ENCODE measurements around the gene TNFAIP1.
"Not testable (repeated sequence)": the region's sequence is repeated elsewhere in the genome, so short reads cannot be mapped to it uniquely, and the experiment has no call there.

The TNFAIP1 gene

GRCh38 chr17:28324781-28325180 lies 10.8 kb upstream of the TNFAIP1 start:
- in situ Hi-C loops (cut with HindIII; ENCODE audit: low sequenced_read_pairs): no loop called here

DNA sequence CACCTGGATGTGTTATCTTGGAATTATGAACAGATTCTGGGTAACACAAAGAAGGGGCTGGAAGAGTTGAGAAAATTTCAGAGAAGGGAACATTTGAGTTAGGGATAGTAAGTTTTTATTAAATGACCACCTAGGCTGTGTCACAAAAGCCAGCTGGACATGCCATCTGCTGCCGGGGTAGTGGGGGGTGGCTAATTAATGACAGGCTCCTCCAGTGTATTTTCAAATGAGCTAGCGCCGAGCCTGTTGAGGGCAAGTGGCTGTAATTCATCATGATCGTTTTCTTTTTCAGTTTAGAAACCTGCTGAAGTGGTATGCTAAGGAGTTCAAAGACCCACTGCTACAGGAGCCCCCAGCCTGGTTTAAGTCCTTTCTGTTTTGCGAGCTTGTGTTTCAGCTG lies 10.3 kb upstream of the TNFAIP1 start:
- in situ Hi-C loops (cut with HindIII; ENCODE audit: low sequenced_read_pairs): no loop called here

DNA sequence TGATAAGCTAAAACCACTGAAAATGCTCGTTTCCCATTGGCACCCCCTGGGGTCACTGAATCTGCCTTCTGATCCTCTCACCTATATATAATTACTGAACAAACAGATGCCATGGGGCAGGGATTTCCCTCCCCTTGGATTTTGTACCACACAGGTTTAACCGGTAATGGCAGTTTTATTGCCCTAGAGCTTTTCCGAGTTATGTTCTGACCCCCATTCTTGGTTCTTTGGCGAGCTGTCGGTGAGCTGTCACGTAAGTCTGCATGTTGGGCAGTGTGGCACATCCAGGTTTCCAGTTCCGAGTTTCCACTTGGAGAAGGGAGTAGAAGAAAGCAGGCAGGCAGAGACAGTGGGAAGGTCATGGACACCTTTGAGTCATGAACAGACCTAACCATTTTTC lies 9.4 kb upstream of the TNFAIP1 start:
- in situ Hi-C loops (cut with HindIII; ENCODE audit: low sequenced_read_pairs): no loop called here

GRCh38 chr17:28327031-28327607 lies 8.4 kb upstream of the TNFAIP1 start:
- in situ Hi-C loops (cut with HindIII; ENCODE audit: low sequenced_read_pairs): no loop called here

DNA sequence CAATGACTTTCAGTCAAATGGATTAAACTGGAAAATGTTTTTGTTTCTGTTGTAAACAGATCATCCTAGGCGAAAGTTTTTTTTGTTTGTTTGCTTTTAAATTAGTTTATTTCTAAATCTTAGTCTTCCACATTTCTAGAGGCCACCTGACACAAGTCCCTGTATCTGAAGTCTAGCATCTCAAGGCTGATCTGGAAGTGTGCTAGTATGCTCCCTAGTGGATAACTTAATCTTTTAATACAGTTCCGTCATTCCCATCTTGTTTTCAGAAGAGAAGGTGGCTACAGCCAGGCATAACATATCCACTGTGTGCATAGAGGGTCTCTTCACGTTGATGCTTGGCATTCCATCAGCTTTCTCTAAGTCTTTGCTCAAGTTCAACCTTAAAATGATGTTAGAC lies 7.9 kb upstream of the TNFAIP1 start:
- in situ Hi-C loops (cut with HindIII; ENCODE audit: low sequenced_read_pairs): no loop called here

- in situ Hi-C loops (cut with HindIII; ENCODE audit: low sequenced_read_pairs): no loop called here
Measured at GRCh38 chr17:28328325-28328724, 7.2 kb upstream of the TNFAIP1 start.

GRCh38 chr17:28330671-28331070 lies 4.9 kb upstream of the TNFAIP1 start:
- in situ Hi-C loops (cut with HindIII; ENCODE audit: low sequenced_read_pairs): no loop called here

DNA sequence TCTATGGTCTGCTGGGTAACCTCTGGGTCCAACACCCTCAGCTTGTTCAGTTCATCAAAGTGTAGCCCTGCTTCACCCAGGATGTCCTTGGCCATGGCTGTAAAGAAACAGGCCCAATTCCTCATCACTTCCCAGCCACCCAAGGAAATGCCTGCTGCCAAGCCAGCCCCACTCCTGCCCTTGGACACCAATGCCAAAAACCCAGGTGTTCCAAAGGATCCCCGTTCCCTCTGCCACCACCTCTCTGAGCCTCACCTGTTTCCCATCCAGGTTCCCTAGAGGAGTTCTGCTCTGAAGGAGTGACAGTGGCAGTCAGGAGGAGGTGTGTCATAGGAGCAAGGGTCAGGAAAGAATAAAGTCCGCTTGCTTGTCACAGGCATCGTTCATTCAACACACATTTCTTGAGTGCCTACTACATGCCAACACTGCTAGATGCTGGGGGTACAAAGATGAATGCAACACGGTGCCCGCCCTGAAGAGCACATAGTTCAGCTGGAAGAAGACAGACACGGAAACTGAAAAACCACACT lies 3.6 kb upstream of the TNFAIP1 start:
- in situ Hi-C loops (cut with HindIII; ENCODE audit: low sequenced_read_pairs): no loop called here

- in situ Hi-C loops (cut with HindIII; ENCODE audit: low sequenced_read_pairs): no loop called here
Measured at GRCh38 chr17:28333083-28333746, 2.3 kb upstream of the TNFAIP1 start.

GRCh38 chr17:28334171-28334570 lies 1.4 kb upstream of the TNFAIP1 start:
- in situ Hi-C loops (cut with HindIII; ENCODE audit: low sequenced_read_pairs): no loop called here

DNA sequence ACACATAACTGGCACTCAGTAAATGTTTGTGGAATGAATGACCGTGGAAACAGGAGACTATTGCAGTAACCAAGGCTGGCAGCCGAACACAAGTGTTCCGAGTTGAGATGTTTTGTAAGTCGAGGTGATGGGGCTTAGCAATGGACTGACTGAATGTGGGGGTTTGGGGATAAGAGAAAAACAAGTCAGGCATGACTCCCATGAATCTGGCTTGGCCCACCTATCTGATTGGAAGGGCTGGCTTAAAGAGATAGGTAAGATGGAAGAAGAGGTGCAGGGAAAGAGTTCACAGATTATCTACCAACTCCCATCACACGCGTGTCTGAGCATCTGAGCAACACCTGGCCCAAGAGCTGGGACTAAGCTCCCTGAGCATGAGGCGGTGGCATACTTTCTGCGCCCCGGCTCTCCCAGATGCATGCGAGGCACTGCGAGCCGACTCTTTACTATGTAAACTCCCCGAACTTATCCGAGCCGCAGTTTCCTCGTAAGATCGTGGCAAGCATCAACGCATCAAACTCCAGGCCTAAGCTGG lies 828 bp upstream of the TNFAIP1 start:
- in situ Hi-C loops (cut with HindIII; ENCODE audit: low sequenced_read_pairs): no loop called here

DNA sequence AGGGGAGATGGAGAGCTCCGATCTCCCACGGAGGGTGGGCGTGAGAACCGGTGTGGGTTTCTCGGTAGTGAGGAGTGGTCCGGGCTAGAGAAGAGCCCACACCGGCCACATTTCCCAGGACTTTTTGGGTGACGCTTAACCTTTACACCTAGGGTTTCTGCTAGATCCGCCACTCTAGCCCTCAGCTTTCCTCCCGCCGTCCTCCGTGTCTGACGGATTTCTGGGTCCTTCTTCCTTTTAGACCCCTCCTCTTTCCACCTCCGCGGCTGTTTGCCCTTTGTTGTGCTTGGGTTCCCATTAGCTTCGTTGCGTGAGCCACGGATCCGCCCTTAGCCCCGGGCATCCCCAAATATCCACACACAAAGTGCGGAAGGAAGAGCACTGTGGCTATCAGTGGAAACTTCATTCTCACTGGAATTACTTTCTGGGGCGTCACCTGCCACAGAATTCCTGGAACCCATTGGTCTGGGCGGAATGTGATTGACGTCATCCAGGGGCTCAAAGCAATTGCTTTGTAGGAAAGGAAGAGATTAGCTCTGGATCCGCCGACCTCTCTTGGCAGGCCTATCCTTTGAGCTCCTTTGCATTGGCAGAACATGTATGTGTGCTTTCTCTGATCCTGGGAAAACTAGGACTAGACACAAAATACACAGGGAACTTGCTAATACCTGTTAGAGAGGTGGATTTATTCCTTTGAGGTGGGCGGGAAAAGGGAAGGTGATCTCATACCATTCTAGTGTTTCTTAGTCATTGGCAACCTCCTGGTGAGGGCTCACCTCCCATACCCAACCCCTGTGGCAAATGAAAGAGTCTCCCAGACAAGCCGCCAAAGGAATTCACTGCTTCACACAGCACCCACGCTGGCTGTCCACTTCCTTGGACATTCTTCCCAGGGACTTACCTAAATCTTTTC lies 654 bp downstream of the TNFAIP1 start:
- in situ Hi-C loops (cut with HindIII; ENCODE audit: low sequenced_read_pairs): no loop called here

DNA sequence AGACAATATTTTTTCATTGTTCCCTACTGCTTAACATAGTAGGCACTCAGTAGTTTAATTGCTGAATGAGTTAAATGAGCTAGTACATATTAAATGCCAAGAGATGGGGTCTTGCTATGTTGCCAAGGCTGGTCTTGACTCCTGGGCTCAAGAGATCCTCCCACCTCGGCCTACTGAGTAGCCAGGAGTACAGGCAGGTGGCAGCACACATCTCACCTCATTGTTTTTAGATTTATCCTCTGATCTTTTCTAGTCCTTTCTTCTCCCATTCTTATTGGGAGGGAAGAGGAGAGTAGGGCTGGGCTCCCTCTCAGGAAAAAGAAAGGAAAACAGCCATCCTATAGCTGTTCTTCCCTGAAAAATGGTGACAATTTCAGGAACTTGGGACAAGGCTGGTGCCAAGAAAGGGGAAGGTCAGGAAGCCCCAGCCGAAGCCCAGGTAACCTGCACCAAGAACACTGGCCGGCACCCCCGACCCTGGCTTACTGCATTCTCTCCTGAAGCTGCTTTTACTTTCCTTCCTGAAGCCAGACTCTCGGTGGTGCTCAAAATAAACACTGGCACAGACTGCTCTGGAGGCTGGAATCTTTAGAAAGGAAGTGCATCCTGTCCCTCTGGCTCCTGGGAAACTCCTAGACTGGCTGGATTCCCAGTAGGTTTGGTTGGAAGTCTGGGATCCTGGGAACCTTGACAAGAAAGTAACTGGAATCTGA lies 2.7 kb downstream of the TNFAIP1 start:
- in situ Hi-C loops (cut with HindIII; ENCODE audit: low sequenced_read_pairs): no loop called here

GRCh38 chr17:28338769-28339212 lies 3.2 kb downstream of the TNFAIP1 start:
- in situ Hi-C loops (cut with HindIII; ENCODE audit: low sequenced_read_pairs): not testable (repeated sequence)

GRCh38 chr17:28339431-28339830 lies 3.9 kb downstream of the TNFAIP1 start:
- in situ Hi-C loops (cut with HindIII; ENCODE audit: low sequenced_read_pairs): no loop called here

GRCh38 chr17:28340374-28340773 lies 4.8 kb downstream of the TNFAIP1 start:
- in situ Hi-C loops (cut with HindIII; ENCODE audit: low sequenced_read_pairs): no loop called here

- in situ Hi-C loops (cut with HindIII; ENCODE audit: low sequenced_read_pairs): no loop called here
Measured at GRCh38 chr17:28341516-28341915, 6.0 kb downstream of the TNFAIP1 start.

DNA sequence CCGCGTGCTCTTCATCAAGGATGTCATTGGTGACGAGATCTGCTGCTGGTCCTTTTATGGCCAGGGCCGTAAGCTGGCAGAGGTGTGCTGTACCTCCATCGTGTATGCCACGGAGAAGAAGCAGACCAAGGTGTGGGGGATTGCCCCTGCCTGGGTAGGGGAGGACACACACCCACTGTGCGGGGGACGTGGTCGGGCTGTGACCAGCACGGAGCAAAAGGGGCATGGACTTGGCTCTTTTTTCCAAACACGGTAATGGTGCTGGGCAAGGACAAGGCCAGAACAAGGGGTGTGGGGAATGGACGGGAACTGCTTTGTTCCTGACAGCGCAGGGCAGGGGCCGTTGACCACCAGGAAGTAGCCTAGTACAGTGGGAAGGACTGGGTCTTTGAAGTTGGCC lies 6.8 kb downstream of the TNFAIP1 start:
- in situ Hi-C loops (cut with HindIII; ENCODE audit: low sequenced_read_pairs): no loop called here

- in situ Hi-C loops (cut with HindIII; ENCODE audit: low sequenced_read_pairs): no loop called here
Measured at GRCh38 chr17:28343491-28343932, 8.0 kb downstream of the TNFAIP1 start.

- in situ Hi-C loops (cut with HindIII; ENCODE audit: low sequenced_read_pairs): no loop called here
Measured at GRCh38 chr17:28344011-28344410, 8.4 kb downstream of the TNFAIP1 start.

Measured in DLD1 (cell line).